ENCODE data around the gene HRH1. TPM values are rescaled to one million over a fixed set of nuclear protein-coding genes. Genes with fewer than 3 reads are reported as not detected.
A peak's percentile ranks its signal among the peaks of the same experiment; 100 is the strongest.

The HRH1 gene
- total RNA-seq, 4 donors from 2014 or later, result 1.8 to 16.3 (median 6.3) TPM

- no peak for DNase-seq
- intact Hi-C loops (cut with DNase I; ENCODE audit: low total_unique reads), result no loop called here
- no peaks in the 10 kb centered on the region for H3K36me3 ChIP-seq
- TF ChIP-seq POLR2A (IDR thresholded peaks at IDR 0.05), result no peak
- TF ChIP-seq, protein P1, sequence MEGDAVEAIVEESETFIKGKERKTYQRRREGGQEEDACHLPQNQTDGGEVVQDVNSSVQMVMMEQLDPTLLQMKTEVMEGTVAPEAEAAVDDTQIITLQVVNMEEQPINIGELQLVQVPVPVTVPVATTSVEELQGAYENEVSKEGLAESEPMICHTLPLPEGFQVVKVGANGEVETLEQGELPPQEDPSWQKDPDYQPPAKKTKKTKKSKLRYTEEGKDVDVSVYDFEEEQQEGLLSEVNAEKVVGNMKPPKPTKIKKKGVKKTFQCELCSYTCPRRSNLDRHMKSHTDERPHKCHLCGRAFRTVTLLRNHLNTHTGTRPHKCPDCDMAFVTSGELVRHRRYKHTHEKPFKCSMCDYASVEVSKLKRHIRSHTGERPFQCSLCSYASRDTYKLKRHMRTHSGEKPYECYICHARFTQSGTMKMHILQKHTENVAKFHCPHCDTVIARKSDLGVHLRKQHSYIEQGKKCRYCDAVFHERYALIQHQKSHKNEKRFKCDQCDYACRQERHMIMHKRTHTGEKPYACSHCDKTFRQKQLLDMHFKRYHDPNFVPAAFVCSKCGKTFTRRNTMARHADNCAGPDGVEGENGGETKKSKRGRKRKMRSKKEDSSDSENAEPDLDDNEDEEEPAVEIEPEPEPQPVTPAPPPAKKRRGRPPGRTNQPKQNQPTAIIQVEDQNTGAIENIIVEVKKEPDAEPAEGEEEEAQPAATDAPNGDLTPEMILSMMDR (IDR thresholded peaks at IDR 0.05), result no peak
- H3K27me3 ChIP-seq, result no peaks in the 10 kb centered on the region
- H3K4me1 ChIP-seq, result peaks cover 4 to 22% of the 10 kb centered on the region in 2 donors
- H3K4me3 ChIP-seq, result no peak overlapping the region
- H3K27ac ChIP-seq, result peak overlapping the region in 1 of 2 donors; percentile 13
- H3K9me3 ChIP-seq, result no peaks in the 10 kb centered on the region
Observed at GRCh38 chr3:11285471-11285870, 131.2 kb downstream of the HRH1 start.

GRCh38 chr3:11287404-11287803 is 133.1 kb downstream of the HRH1 start:
- intact Hi-C loops (cut with DNase I; ENCODE audit: low total_unique reads), result no loop called here
- Histone ChIP-seq H3K4me1 (peaks cover 4 to 22% of the 10 kb centered on the region in 2 donors), H3K27ac (peak overlapping the region; percentile 67 to 80)

GRCh38 chr3:11288021-11288491 is 133.8 kb downstream of the HRH1 start:
- Histone ChIP-seq H3K27ac (peak overlapping the region; percentile 67 to 80), H3K9me3 (no peaks in the 10 kb centered on the region), H3K36me3 (no peaks in the 10 kb centered on the region), H3K27me3 (no peaks in the 10 kb centered on the region), H3K4me1 (peaks cover 4 to 22% of the 10 kb centered on the region in 2 donors), H3K4me3 (no peak overlapping the region)
- DNase-seq, result no peak
- TF ChIP-seq, protein P1 (IDR thresholded peaks at IDR 0.05), result no peak
- TF ChIP-seq POLR2A (IDR thresholded peaks at IDR 0.05), result no peak
- intact Hi-C loops (cut with DNase I; ENCODE audit: low total_unique reads), result no loop called here

More at GRCh38 chr3:11287404-11287803, 133.1 kb downstream of the HRH1 start:
- TF ChIP-seq, protein P1 (IDR thresholded peaks at IDR 0.05), result no peak
- TF ChIP-seq POLR2A (IDR thresholded peaks at IDR 0.05), result no peak
- DNase-seq, result no peak
- no peaks in the 10 kb centered on the region for H3K9me3 ChIP-seq
- no peaks in the 10 kb centered on the region for H3K36me3 ChIP-seq
- H3K27me3 ChIP-seq, result no peaks in the 10 kb centered on the region
- H3K4me3 ChIP-seq, result no peak overlapping the region

GRCh38 chr3:11288786-11289637 is 134.7 kb downstream of the HRH1 start:
- no peak overlapping the region for H3K4me3 ChIP-seq
- peak overlapping the region; percentile 67 to 80 for H3K27ac ChIP-seq
- TF ChIP-seq POLR2A (IDR thresholded peaks at IDR 0.05), result no peak
- H3K36me3 ChIP-seq, result no peaks in the 10 kb centered on the region
- DNase-seq, result no peak
- peaks cover 4 to 22% of the 10 kb centered on the region in 2 donors for H3K4me1 ChIP-seq
- H3K9me3 ChIP-seq, result no peaks in the 10 kb centered on the region
- intact Hi-C loops (cut with DNase I; ENCODE audit: low total_unique reads), result no loop called here
- H3K27me3 ChIP-seq, result no peaks in the 10 kb centered on the region

GRCh38 chr3:11289864-11290263 is 135.6 kb downstream of the HRH1 start:
- no peaks in the 10 kb centered on the region for H3K36me3 ChIP-seq
- H3K27me3 ChIP-seq, result no peaks in the 10 kb centered on the region
- no peaks in the 10 kb centered on the region for H3K9me3 ChIP-seq
- peaks cover 4 to 22% of the 10 kb centered on the region in 2 donors for H3K4me1 ChIP-seq
- no peak for DNase-seq
- TF ChIP-seq POLR2A (IDR thresholded peaks at IDR 0.05), result no peak
- TF ChIP-seq, protein P1 (IDR thresholded peaks at IDR 0.05), result no peak
- peak overlapping the region; percentile 67 to 80 for H3K27ac ChIP-seq
- no peak overlapping the region for H3K4me3 ChIP-seq
- intact Hi-C loops (cut with DNase I; ENCODE audit: low total_unique reads), result no loop called here

All from uterus (tissue), 4 donors.